Thyroid gland (tissue), 4 donors: ENCODE data around the gene CLMN.

Experiments
- POLR2A ChIP-seq, 2 donors: fragments of 450-650 bp; IDR thresholded peaks; one replicate each; pipeline ENCODE4 v1.6.1; 2017; ENCODE audit warnings: antibody characterized with exemption in 2 of 2, mild to moderate bottlenecking in 2 of 2, moderate library complexity in 1 of 2
- TF ChIP-seq, protein P1 (sequence below), 6 experiments: fragments of 200-600 bp in 3 of 6; fragments of 450-650 bp in 3 of 6; sonication (generic) in 3 of 6; IDR thresholded peaks; one replicate each; pipeline ENCODE4 v1.5.1; 2016 to 2019; ENCODE audit warnings: antibody characterized with exemption in 6 of 6, mild to moderate bottlenecking in 2 of 6, inconsistent platforms in 1 of 6, moderate library complexity in 1 of 6

- TF ChIP-seq, protein P1, sequence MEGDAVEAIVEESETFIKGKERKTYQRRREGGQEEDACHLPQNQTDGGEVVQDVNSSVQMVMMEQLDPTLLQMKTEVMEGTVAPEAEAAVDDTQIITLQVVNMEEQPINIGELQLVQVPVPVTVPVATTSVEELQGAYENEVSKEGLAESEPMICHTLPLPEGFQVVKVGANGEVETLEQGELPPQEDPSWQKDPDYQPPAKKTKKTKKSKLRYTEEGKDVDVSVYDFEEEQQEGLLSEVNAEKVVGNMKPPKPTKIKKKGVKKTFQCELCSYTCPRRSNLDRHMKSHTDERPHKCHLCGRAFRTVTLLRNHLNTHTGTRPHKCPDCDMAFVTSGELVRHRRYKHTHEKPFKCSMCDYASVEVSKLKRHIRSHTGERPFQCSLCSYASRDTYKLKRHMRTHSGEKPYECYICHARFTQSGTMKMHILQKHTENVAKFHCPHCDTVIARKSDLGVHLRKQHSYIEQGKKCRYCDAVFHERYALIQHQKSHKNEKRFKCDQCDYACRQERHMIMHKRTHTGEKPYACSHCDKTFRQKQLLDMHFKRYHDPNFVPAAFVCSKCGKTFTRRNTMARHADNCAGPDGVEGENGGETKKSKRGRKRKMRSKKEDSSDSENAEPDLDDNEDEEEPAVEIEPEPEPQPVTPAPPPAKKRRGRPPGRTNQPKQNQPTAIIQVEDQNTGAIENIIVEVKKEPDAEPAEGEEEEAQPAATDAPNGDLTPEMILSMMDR (IDR thresholded peaks at IDR 0.05), result peak; percentile 18 to 67 (median 54)
- TF ChIP-seq POLR2A (IDR thresholded peaks at IDR 0.05), result no peak
These were observed 41.8 kb upstream of the CLMN start for GRCh38 chr14:95361373-95362137.
